ENCODE results near the gene TCF7L1. TPM values are rescaled to one million over a fixed set of nuclear protein-coding genes. Genes with fewer than 3 reads are reported as not detected.

Gene TCF7L1
- total and polyA plus RNA-seq, 2 donors (not counting 3 experiments of a cell fraction or from before 2014, with no cell fraction given), result 9.6 to 17.4 TPM

DNA sequence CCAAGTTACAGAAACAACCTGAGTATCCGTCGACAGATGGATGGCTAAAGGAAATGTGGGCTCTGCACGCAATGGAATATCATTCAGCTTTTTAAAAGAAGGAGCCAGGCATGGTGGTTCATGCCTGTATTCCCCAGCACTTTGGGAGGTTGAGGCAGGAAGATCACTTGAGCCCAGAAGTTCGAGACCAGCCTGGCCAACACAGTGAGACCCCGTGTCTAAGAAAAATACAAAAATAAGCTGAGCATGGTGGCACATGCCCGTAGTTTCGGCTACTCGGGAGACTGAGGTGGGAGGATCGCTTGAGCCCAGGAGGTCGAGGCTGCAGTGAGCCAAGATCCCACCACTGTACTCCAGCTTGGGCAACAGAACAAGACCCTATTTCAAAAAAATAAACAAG is 34.3 kb downstream of the TCF7L1 start:
- CTCF ChIA-PET, result interaction anchor here (1.4 to 1.5 kb wide), 2 partner anchors 24 to 100 kb away, joined by 3 read pairs; no protein-coding TSS in a partner anchor
- no peaks in the 10 kb centered on the region for H3K79me2 ChIP-seq (ENCODE audit: control insufficient read depth, insufficient read depth, low read length)
- POLR2A ChIA-PET, result no interaction called here

GRCh38 chr2:85168942-85169341 is 35.8 kb downstream of the TCF7L1 start:
- Histone ChIP-seq H3K4me3 (replicated peaks in 1 of 3; ENCODE audit: insufficient read depth in 1 of 3, low read depth in 1 of 3, low read length in 3 of 3) (no peak overlapping the region), H3K4me1 (ENCODE audit: control insufficient read depth, extremely low read depth, insufficient read depth, low read length) (no peaks in the 10 kb centered on the region), H3K79me2 (ENCODE audit: control insufficient read depth, insufficient read depth, low read length) (no peaks in the 10 kb centered on the region), H3K36me3 (ENCODE audit: control insufficient read depth in 2 of 2, extremely low read depth in 1 of 2, insufficient read depth in 2 of 2, low read length in 2 of 2) (no peaks in the 10 kb centered on the region), H3K27ac (ENCODE audit: insufficient read depth, low read depth, low read length) (no peak overlapping the region), H3K4me2 (ENCODE audit: insufficient read depth, low read length) (no peak overlapping the region), H3K9me1 (replicated peaks; ENCODE audit: control insufficient read depth, extremely low read depth, insufficient read depth, low read length) (no peaks in the 10 kb centered on the region), H2AFZ (ENCODE audit: low read depth, low read length) (no peak overlapping the region), H3K9ac (replicated peaks; ENCODE audit: extremely low read depth, insufficient read depth, low read length) (no peak overlapping the region), H3K9me3 (replicated peaks; ENCODE audit: control insufficient read depth, insufficient read depth, low read length) (no peaks in the 10 kb centered on the region), H4K20me1 (replicated peaks; ENCODE audit: control insufficient read depth, extremely low read depth, insufficient read depth, low read length) (no peaks in the 10 kb centered on the region), H3K27me3 (ENCODE audit: control insufficient read depth in 2 of 2, insufficient read depth in 2 of 2, low read length in 2 of 2) (no peaks in the 10 kb centered on the region)
- TF ChIP-seq, protein P1, sequence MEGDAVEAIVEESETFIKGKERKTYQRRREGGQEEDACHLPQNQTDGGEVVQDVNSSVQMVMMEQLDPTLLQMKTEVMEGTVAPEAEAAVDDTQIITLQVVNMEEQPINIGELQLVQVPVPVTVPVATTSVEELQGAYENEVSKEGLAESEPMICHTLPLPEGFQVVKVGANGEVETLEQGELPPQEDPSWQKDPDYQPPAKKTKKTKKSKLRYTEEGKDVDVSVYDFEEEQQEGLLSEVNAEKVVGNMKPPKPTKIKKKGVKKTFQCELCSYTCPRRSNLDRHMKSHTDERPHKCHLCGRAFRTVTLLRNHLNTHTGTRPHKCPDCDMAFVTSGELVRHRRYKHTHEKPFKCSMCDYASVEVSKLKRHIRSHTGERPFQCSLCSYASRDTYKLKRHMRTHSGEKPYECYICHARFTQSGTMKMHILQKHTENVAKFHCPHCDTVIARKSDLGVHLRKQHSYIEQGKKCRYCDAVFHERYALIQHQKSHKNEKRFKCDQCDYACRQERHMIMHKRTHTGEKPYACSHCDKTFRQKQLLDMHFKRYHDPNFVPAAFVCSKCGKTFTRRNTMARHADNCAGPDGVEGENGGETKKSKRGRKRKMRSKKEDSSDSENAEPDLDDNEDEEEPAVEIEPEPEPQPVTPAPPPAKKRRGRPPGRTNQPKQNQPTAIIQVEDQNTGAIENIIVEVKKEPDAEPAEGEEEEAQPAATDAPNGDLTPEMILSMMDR (IDR thresholded peaks at IDR 0.05; ENCODE audit: extremely low read depth in 1 of 2, insufficient read depth in 1 of 2, low read depth in 1 of 2, low read length in 2 of 2), result no peak
- no peak for TF ChIP-seq POLR2A (IDR thresholded peaks at IDR 0.05; ENCODE audit: low read depth, low read length)
- TF ChIP-seq MYC (IDR thresholded peaks at IDR 0.05; ENCODE audit: low read depth, low read length), result no peak
- no peak for TF ChIP-seq MAX (IDR thresholded peaks at IDR 0.05; ENCODE audit: insufficient read depth, insufficient read length)
- TF ChIP-seq JUN (IDR thresholded peaks at IDR 0.05; ENCODE audit: borderline replicate concordance, insufficient read depth, insufficient read length, low read depth), result no peak
- no peak for TF ChIP-seq POLR2AphosphoS5 (IDR thresholded peaks at IDR 0.05; ENCODE audit: insufficient read depth, low read depth, low read length)
- no peak for TF ChIP-seq GATA2 (IDR thresholded peaks at IDR 0.05; ENCODE audit: insufficient read depth, insufficient read length, low read depth, low read length)
- no peak for TF ChIP-seq EZH2 (IDR thresholded peaks at IDR 0.05; ENCODE audit: borderline replicate concordance, low read depth, low read length, severe bottlenecking)
- TF ChIP-seq FOS (IDR thresholded peaks at IDR 0.05; ENCODE audit: borderline replicate concordance, insufficient read depth, low read length), result no peak
- ChIA-PET POLR2A (no interaction called here), CTCF (interaction anchor here (2.1 kb wide), 1 partner anchor 13 kb away, joined by 6 read pairs; no protein-coding TSS in a partner anchor)
- intact Hi-C loops (cut with micrococcal nuclease) (no loop called here), dilution Hi-C loops (cut with MboI; ENCODE audit: extremely low pct_ligation_motif_present, low sequenced_read_pairs) (no loop called here)
- BruUV-seq (replicated peaks), result no TSS peak
- FAIRE-seq (no peak), DNase-seq (ENCODE audit: low read depth, low spot score) (no peak)

More for the DNA sequence above, 34.3 kb downstream of the TCF7L1 start:
- Histone ChIP-seq H3K27ac (ENCODE audit: insufficient read depth, low read depth, low read length) (no peak overlapping the region), H2AFZ (ENCODE audit: low read depth, low read length) (no peak overlapping the region), H3K4me2 (ENCODE audit: insufficient read depth, low read length) (no peak overlapping the region), H3K9me3 (replicated peaks; ENCODE audit: control insufficient read depth, insufficient read depth, low read length) (no peaks in the 10 kb centered on the region), H3K36me3 (ENCODE audit: control insufficient read depth in 2 of 2, extremely low read depth in 1 of 2, insufficient read depth in 2 of 2, low read length in 2 of 2) (no peaks in the 10 kb centered on the region), H3K9ac (replicated peaks; ENCODE audit: extremely low read depth, insufficient read depth, low read length) (no peak overlapping the region), H3K27me3 (ENCODE audit: control insufficient read depth in 2 of 2, insufficient read depth in 2 of 2, low read length in 2 of 2) (no peaks in the 10 kb centered on the region), H3K4me3 (replicated peaks in 1 of 3; ENCODE audit: insufficient read depth in 1 of 3, low read depth in 1 of 3, low read length in 3 of 3) (no peak overlapping the region), H4K20me1 (replicated peaks; ENCODE audit: control insufficient read depth, extremely low read depth, insufficient read depth, low read length) (no peaks in the 10 kb centered on the region), H3K9me1 (replicated peaks; ENCODE audit: control insufficient read depth, extremely low read depth, insufficient read depth, low read length) (no peaks in the 10 kb centered on the region), H3K4me1 (ENCODE audit: control insufficient read depth, extremely low read depth, insufficient read depth, low read length) (no peaks in the 10 kb centered on the region)
- DNase-seq (ENCODE audit: low read depth, low spot score) (no peak), FAIRE-seq (no peak)
- BruUV-seq (replicated peaks), result no TSS peak
- TF ChIP-seq FOS (IDR thresholded peaks at IDR 0.05; ENCODE audit: borderline replicate concordance, insufficient read depth, low read length) (no peak), EZH2 (IDR thresholded peaks at IDR 0.05; ENCODE audit: borderline replicate concordance, low read depth, low read length, severe bottlenecking) (no peak), POLR2AphosphoS5 (IDR thresholded peaks at IDR 0.05; ENCODE audit: insufficient read depth, low read depth, low read length) (no peak), JUN (IDR thresholded peaks at IDR 0.05; ENCODE audit: borderline replicate concordance, insufficient read depth, insufficient read length, low read depth) (no peak), POLR2A (IDR thresholded peaks at IDR 0.05; ENCODE audit: low read depth, low read length) (no peak)
- intact Hi-C loops (cut with micrococcal nuclease), result no loop called here
- dilution Hi-C loops (cut with MboI; ENCODE audit: extremely low pct_ligation_motif_present, low sequenced_read_pairs), result no loop called here

Measured in endothelial cell of umbilical vein (primary cell).